B cell (primary cell): ENCODE data around the gene TMEM120B.

ENCODE experiments used
- EZH2 ChIP-seq: IDR thresholded peaks from 2 replicates; pipeline ENCODE4 v1.6.1; 2012; ENCODE audit warnings: borderline replicate concordance, low read depth, mild to moderate bottlenecking, moderate library complexity, low read length; ENCODE audit not compliant: insufficient read depth, poor library complexity, severe bottlenecking
- TF ChIP-seq, protein P1 (sequence below): fragments of 200-600 bp; IDR thresholded peaks from one replicate; pipeline ENCODE4 v1.8.0; 2022; ENCODE audit warnings: antibody characterized with exemption, mild to moderate bottlenecking

DNA sequence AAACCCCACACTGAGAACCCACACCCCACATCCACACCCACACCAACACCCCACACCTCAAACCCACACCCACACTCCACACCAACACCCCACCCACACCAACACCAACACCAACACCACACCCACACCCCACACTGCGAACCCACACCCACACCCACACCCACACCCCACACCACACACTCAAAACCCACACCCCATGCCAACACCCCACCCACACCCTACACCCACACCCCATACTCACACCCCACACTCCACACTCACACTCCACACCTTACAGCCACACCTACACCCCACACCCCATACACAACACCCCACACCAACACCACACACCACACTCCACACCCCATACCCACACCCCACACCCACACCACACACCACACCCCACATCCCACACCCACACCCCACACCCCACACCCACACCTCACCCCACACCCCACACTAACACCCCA lies 38.0 kb downstream of the TMEM120B start:
- TF ChIP-seq, protein P1, sequence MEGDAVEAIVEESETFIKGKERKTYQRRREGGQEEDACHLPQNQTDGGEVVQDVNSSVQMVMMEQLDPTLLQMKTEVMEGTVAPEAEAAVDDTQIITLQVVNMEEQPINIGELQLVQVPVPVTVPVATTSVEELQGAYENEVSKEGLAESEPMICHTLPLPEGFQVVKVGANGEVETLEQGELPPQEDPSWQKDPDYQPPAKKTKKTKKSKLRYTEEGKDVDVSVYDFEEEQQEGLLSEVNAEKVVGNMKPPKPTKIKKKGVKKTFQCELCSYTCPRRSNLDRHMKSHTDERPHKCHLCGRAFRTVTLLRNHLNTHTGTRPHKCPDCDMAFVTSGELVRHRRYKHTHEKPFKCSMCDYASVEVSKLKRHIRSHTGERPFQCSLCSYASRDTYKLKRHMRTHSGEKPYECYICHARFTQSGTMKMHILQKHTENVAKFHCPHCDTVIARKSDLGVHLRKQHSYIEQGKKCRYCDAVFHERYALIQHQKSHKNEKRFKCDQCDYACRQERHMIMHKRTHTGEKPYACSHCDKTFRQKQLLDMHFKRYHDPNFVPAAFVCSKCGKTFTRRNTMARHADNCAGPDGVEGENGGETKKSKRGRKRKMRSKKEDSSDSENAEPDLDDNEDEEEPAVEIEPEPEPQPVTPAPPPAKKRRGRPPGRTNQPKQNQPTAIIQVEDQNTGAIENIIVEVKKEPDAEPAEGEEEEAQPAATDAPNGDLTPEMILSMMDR, result no peak
- no peak for TF ChIP-seq EZH2
